Thoracic aorta (tissue), 2 donors: ENCODE measurements around the gene RANBP3. TPM values are rescaled to one million over a fixed set of nuclear protein-coding genes. Genes with fewer than 3 reads are reported as not detected.

ENCODE experiments used
- ATAC-seq: fragments of 150-250 bp; one replicate; pipeline ENCODE4 v1.8.0; 2017; ENCODE audit warnings: low read depth; ENCODE audit not compliant: insufficient number of reproducible peaks, low FRiP score
- DNase-seq: peaks from one replicate; pipeline ENCODE4 v3.0.0-alpha.2; 2020; ENCODE audit warnings: low spot score
- H3K27ac ChIP-seq, 2 donors: fragments of 200-600 bp; sonication (generic); 1 replicate in 1 of 2; 2 replicates in 1 of 2; pipeline ENCODE4 v1.5.1; 2016; ENCODE audit warnings: mild to moderate bottlenecking in 2 of 2, moderate library complexity in 2 of 2
- H3K27me3 ChIP-seq: fragments of 200-600 bp; sonication (generic); replicated peaks from 2 replicates; pipeline ENCODE4 v1.6.0; 2016; ENCODE audit warnings: mild to moderate bottlenecking; ENCODE audit not compliant: insufficient read depth
- H3K36me3 ChIP-seq: fragments of 200-600 bp; sonication (generic); one replicate; pipeline ENCODE4 v1.5.1; 2016
- H3K4me1 ChIP-seq, 2 donors: fragments of 200-600 bp; sonication (generic); 1 replicate in 1 of 2; 2 replicates in 1 of 2; pipeline versions ENCODE4 v1.5.1 to v1.6.0; 2016; ENCODE audit warnings: low read depth in 2 of 2, mild to moderate bottlenecking in 1 of 2; ENCODE audit not compliant: control insufficient read depth in 1 of 2
- H3K4me3 ChIP-seq: fragments of 200-600 bp; sonication (generic); 2 replicates; pipeline ENCODE4 v1.5.1; 2016; ENCODE audit warnings: mild to moderate bottlenecking
- H3K9me3 ChIP-seq: fragments of 200-600 bp; sonication (generic); 2 replicates; pipeline ENCODE4 v1.5.1; 2016
- total RNA-seq, 2 donors: library from RNA; depleted of rRNA; stranded (reverse); fragments of >200 nt; gene quantifications; one replicate each; pipeline versions ENCODE4 v1.1.0 to v1.2.3, GENCODE V29; 2016
- TF ChIP-seq, protein P1 (sequence below): fragments of 200-600 bp; sonication (generic); IDR thresholded peaks from one replicate; pipeline ENCODE4 v1.5.1; 2019; ENCODE audit warnings: antibody characterized with exemption

RANBP3 gene
- total RNA-seq, 2 donors from 2014 or later, result 51.4 to 101 TPM

GRCh38 chr19:6005321-6006069 is 27.6 kb upstream of the RANBP3 start:
- TF ChIP-seq, protein P1, sequence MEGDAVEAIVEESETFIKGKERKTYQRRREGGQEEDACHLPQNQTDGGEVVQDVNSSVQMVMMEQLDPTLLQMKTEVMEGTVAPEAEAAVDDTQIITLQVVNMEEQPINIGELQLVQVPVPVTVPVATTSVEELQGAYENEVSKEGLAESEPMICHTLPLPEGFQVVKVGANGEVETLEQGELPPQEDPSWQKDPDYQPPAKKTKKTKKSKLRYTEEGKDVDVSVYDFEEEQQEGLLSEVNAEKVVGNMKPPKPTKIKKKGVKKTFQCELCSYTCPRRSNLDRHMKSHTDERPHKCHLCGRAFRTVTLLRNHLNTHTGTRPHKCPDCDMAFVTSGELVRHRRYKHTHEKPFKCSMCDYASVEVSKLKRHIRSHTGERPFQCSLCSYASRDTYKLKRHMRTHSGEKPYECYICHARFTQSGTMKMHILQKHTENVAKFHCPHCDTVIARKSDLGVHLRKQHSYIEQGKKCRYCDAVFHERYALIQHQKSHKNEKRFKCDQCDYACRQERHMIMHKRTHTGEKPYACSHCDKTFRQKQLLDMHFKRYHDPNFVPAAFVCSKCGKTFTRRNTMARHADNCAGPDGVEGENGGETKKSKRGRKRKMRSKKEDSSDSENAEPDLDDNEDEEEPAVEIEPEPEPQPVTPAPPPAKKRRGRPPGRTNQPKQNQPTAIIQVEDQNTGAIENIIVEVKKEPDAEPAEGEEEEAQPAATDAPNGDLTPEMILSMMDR, result no peak
- DNase-seq (no peak), ATAC-seq (no peak)
- Histone ChIP-seq H3K4me3 (no peak overlapping the region), H3K36me3 (peaks cover 39% of the 10 kb centered on the region), H3K27ac (no peak overlapping the region), H3K9me3 (no peaks in the 10 kb centered on the region), H3K27me3 (no peaks in the 10 kb centered on the region), H3K4me1 (no peaks in the 10 kb centered on the region)

DNA sequence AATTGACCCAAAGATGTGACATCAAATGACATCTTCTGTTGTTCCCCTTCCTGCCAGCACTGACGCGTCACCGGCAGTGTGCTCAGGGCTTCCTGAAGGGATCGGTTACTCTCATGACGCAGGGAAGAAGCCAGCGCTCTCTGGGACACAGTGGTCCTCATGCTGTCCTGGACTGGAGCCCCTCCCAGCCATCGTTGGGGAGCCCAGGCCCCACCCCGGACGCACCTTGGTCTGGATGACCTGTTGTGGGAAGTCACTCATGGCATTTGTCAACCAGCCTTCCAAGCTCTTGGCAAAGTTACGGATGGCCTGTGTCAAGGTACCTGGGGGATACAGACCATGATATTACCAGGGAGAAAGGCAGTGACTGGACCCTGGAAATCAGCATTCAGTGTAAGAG is 26.0 kb upstream of the RANBP3 start:
- TF ChIP-seq, protein P1, result no peak
- no peak for ATAC-seq
- Histone ChIP-seq H3K4me3 (no peak overlapping the region), H3K36me3 (peaks cover 49% of the 10 kb centered on the region), H3K27ac (no peak overlapping the region), H3K9me3 (no peaks in the 10 kb centered on the region), H3K4me1 (no peaks in the 10 kb centered on the region), H3K27me3 (no peaks in the 10 kb centered on the region)
- DNase-seq, result no peak

DNA sequence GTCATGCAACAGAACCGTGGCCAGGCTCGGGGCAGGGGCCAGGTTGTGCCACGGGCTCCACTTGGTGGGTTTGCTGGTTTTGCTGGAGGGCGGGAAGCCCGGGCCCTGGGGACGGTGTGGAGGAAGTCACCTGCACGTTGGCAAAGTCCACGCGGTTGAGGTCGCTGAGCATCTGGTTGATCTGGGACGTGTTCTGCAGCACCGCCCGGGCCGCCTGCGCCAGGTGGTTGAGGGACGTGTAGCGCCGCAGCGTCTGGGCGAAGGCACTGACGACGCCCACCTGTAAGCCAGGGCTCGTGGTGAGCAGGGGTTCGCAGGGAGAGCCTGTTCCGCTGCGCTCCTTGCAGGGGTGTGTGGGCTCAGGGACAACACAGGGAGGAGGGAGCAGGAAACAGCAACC is 24.7 kb upstream of the RANBP3 start:
- DNase-seq, result no peak
- peaks cover 50% of the 10 kb centered on the region for H3K36me3 ChIP-seq
- no peaks in the 10 kb centered on the region for H3K4me1 ChIP-seq
- no peak overlapping the region for H3K27ac ChIP-seq
- TF ChIP-seq, protein P1, result no peak
- H3K9me3 ChIP-seq, result no peaks in the 10 kb centered on the region
- no peak for ATAC-seq
- no peaks in the 10 kb centered on the region for H3K27me3 ChIP-seq
- no peak overlapping the region for H3K4me3 ChIP-seq

- no peaks in the 10 kb centered on the region for H3K4me1 ChIP-seq
- no peak overlapping the region for H3K27ac ChIP-seq
- no peaks in the 10 kb centered on the region for H3K27me3 ChIP-seq
- H3K36me3 ChIP-seq, result peaks cover 46% of the 10 kb centered on the region
- TF ChIP-seq, protein P1, result no peak
- no peak for ATAC-seq
- H3K9me3 ChIP-seq, result no peaks in the 10 kb centered on the region
- no peak overlapping the region for H3K4me3 ChIP-seq
- DNase-seq, result no peak
Observed at GRCh38 chr19:6000228-6000847, 22.4 kb upstream of the RANBP3 start.

DNA sequence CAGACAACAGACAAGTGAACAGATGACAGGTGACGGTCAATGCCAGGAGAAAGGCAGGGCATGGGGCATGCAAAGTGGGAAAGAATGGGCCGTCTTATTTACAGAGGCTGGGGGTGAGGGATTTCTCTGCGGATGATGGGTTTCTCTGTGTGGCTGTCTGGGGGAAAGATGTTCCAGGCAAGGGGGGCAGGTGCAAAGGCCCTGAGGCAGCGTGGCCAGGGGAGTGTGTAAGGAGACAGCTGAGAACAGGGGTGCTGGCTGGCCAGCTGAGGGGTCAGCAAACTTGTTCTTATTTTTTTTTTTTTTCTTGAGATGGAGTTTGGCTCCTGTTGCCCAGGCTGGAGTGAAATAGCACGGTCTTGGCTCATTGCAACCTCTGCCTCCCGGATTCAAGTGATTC is 21.8 kb upstream of the RANBP3 start:
- ATAC-seq (no peak), DNase-seq (no peak)
- no peak overlapping the region for H3K4me3 ChIP-seq
- peaks cover 42% of the 10 kb centered on the region for H3K36me3 ChIP-seq
- H3K9me3 ChIP-seq, result no peaks in the 10 kb centered on the region
- no peak overlapping the region for H3K27ac ChIP-seq
- no peaks in the 10 kb centered on the region for H3K27me3 ChIP-seq
- TF ChIP-seq, protein P1, result no peak
- no peaks in the 10 kb centered on the region for H3K4me1 ChIP-seq
